ENCODE results near the gene ELK4.

- TF ChIP-seq SP1 (IDR thresholded peaks at IDR 0.05), result no peak
- no peak for TF ChIP-seq NFRKB (IDR thresholded peaks at IDR 0.05)
- TF ChIP-seq FOXK2 (IDR thresholded peaks at IDR 0.05), result no peak
- no peak for TF ChIP-seq SUZ12 (IDR thresholded peaks at IDR 0.05)
- TF ChIP-seq FOXA1 (IDR thresholded peaks at IDR 0.05), result no peak
- TF ChIP-seq LEF1 (IDR thresholded peaks at IDR 0.05; ENCODE audit: borderline replicate concordance), result no peak
- no peak for TF ChIP-seq FOXM1 (IDR thresholded peaks at IDR 0.05; ENCODE audit: borderline replicate concordance)
- no peak for TF ChIP-seq CTBP1 (IDR thresholded peaks at IDR 0.05; ENCODE audit: borderline replicate concordance)
- no peak for TF ChIP-seq BHLHE40 (IDR thresholded peaks at IDR 0.05; ENCODE audit: borderline replicate concordance)
- TF ChIP-seq TARDBP (IDR thresholded peaks at IDR 0.05), result no peak
- no peak for TF ChIP-seq ELF4 (IDR thresholded peaks at IDR 0.05)
These were observed 908 bp upstream of the ELK4 start for GRCh38 chr1:205632669-205633169.

Data from HEK293T (cell line).